ENCODE measurements around the gene DENND1C.
"Not testable (repeated sequence)": the region's sequence is repeated elsewhere in the genome, so short reads cannot be mapped to it uniquely, and the experiment has no call there.

DENND1C gene

DNA sequence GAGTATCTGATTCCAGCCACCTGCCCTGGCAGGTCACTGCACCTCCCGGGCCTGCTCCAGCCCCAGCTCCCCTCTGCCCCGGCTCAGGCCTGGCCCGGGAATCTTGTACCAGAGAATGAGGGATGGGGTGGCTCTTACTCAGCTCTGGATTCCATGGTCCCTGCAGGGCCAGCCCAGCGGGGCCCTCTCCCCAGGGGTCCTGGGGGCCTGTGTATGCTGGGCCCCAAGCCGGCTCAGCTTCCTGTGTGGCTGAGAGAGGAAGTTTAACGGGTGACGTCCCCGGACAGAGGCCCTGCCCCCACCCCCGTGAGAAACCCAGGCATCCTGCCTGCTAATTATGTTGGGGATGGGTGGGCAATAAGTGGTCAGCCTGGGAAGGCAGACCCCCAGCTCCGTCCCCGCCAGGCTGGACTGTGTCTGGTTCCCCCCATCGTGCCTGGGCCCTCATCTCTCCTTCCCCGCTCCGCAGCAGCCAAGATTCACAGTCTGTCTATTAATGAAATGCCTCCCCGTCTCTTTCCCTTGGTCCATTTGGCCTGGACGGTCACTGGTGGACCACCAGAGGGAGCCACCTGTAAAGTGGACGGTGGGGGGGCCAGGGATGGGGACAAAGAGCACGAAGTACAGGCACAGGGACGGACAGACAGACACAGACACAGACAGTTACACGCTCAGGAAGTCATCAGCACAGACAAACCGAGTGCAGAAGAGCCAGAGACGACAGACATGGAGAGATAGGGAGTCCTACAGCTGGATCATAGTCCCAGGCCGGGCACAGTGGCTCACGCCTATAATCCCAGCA, at the start of gene DENND1C:
Gene DENND1C, minus strand, starts transcription at position 247 of the 802 bp plus-strand sequence. Its CDS starts 92 bp downstream, at position 155.
- no peak for DNase-seq

DNA sequence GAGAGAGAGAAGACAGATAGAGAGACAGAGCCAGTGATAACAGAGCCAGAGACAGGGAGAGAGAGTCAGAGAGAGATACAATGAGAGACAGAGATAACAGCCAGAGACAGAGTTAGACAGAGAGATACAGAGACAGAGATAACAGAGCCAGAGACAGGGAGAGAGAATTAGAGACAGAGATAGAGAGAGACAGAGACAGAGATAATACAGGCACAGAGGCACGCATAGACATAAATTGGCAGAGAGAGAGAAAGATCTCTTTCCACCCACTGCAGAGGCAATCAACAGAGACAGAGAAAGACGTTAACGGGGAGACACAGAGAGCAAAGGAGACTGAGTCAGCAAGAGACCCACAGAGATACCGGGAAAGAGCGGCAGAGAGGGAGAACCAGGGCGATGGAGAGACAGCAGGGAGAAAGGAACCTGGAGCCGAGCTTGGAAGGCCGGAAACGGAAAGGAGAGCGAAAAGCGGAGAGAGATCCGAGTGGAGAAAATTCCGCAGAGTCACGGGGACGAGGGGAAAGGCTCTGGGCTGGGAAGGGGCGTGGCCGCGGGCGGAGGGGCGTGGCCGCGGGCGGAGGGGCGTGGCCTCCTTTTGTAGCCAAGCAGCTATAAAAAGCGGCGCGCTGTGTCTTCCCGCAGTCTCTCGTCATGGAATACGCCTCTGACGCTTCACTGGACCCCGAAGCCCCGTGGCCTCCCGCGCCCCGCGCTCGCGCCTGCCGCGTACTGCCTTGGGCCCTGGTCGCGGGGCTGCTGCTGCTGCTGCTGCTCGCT, 49.0 kb upstream of the DENND1C start, which contains the start of gene TNFSF9:
Gene TNFSF9, plus strand, starts transcription at position 641 of the 777 bp plus-strand sequence. Its CDS starts 11 bp downstream, at position 652.
- DNase-seq: no peak

DNA sequence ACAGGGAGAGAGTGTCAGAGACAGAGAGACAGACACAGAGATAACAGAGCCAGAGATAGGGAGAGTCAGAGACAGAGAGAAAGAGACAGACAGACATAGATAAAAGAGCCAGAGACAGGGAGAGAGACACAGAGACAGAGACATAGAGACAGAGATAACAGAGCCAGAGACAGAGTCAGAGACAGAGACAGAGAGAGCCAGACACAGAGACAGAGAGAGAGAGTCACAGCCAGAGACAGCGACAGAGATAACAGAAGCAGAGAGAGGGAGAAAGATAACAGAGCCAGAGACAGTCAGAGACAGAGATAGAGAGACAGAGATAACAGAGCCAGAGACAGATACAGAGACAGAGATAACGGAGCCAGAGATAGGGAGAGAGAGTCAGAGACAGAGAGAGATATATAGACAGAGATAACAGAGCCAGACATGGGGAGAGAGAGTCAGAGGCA, 48.4 kb upstream of the DENND1C start:
- DNase-seq: no peak

- no peak for DNase-seq
Measured at GRCh38 chr19:6529351-6529750, 47.8 kb upstream of the DENND1C start.

- DNase-seq: no peak
Measured at GRCh38 chr19:6528544-6529121, 47.0 kb upstream of the DENND1C start.

DNA sequence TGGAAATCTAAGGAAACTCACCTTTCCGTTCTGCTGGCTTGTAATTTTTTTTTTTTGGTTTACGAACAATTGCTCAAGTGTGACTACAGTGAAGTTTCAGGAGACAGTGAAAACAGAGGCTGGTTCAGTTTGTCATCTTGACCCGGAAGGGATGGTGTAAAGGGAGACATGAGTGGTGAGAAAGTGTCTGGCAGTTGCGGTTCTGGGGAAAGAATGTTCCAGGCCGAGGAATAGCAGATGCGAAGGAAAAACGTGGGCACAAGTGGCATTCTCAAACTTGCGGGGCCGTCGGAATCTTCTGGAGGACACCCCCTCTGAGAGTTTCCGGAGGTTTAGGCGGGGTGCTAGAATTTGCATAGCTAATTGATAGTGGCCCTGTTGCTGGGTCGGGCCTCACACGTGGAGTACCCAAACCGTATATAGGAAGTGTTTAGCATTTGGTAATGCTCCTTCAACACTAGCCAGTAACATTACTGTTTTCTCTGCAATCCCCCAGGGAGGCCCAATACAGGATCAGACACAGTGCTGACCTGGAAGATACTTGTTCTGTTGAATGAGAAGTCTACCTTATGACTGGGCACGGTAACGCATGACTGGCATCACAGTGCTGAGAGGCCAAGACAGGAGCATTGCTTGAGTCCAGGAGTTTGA, 46.4 kb upstream of the DENND1C start:
- no peak for DNase-seq

GRCh38 chr19:6524311-6524710, 42.7 kb upstream of the DENND1C start:
- DNase-seq: no peak

DNA sequence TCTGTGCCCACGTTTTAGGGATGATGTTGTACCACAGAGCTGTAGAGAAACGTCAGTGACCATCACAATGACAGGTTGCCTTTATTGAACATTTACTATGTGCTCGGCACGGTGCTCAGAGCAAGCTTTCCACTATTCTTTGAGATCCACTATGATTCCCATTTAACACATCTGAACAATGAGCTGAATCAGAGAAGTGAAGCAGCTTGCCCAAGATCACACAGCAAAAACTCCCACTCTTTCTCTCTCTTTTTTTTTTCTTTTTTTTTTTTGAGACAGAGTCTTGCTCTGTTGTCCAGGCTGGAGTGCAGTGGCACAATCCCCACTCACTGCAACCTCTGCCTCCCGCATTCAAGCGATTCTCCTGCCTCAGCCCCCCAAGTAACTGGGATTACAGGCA, 41.1 kb upstream of the DENND1C start:
- no peak for DNase-seq

GRCh38 chr19:6521718-6522646, 40.4 kb upstream of the DENND1C start:
- no peak for DNase-seq

DNA sequence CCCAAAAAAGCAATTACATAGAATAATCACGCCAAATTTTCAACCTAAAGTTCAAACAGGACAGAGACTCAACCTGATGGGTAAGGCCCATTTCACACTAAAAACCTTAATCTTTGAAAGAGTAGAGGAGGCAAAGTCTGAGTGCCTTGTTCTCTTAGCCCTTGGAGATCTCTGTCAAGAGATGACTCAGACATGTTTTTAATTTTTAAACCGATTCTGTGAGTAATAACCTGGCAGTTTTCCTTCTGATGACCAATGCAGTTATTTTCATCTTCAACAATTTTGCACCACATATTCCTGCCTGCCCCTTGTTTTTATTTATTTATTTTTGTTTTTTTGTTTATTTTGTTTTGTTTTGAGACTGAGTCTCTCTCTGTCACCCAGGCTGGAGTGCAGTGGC, 37.7 kb upstream of the DENND1C start:
- DNase-seq: no peak

- DNase-seq: no peak
Measured at GRCh38 chr19:6518145-6518911, 36.7 kb upstream of the DENND1C start.

- DNase-seq: no peak
Measured at GRCh38 chr19:6516659-6517291, 35.2 kb upstream of the DENND1C start.

DNA sequence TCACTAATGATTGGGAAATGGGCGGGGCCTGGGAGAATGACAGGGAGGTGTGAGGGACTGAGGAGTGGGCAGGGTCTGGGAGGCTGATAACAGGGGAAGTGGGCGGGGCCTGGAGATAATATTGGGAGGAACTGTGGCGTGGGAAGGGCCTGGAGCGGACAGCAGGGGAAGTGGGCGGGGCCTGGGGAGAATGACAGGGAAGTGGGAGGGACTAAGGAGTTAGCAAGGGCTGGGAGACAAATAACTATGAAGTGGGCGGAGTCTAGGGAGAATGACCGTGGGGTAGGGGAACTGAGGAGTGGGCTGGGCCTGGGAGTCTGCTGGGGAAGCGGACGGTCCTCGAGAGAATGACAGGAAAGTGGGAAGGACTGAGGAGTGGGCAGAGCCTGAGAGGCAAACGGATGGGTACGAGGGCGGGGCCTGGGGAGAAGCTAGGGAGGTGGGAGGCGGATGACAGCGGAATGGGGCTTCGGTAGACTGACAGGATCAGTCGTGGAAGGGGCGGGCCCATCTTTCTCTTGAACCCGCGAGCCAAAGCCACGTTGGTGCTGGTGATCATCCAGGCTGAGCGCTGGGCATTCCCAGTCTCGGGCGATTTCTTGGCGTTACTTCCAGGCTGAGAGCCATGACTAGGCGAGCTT, 34.6 kb upstream of the DENND1C start:
- DNase-seq: no peak

DNA sequence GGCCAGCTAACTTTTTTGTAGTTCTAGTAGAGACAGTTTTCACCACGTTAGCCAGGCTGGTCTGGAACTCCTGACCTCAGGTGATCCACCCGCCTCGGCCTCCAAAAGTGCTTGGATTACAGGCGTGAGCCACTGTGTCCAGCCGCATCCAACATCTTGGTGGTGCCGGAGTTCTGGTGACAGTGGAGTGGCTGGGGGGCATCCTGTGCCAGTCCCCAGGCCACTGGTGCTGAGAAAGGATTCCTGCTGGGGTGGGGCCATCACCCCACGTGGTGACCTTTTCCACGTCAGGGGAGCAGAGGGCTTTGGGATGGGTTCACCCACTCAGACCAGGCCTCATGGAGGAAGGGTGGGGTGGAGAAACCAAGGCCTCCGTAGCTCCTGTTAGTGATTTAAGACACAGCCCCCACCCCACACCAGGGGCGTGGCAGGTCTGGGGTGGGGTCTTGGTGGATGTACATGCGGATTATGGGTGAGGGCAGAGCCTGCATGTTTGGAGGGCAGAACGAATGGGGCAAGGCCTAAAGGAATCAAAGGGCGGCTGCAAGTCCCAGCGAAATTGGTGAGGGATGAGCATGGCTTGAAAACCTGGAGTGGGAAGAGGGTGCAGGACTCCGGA, 33.4 kb upstream of the DENND1C start:
- no peak for DNase-seq

GRCh38 chr19:6514089-6514488, 32.5 kb upstream of the DENND1C start:
- DNase-seq: no peak

- no peak for DNase-seq
Measured at GRCh38 chr19:6510618-6511017, 29.0 kb upstream of the DENND1C start.

DNA sequence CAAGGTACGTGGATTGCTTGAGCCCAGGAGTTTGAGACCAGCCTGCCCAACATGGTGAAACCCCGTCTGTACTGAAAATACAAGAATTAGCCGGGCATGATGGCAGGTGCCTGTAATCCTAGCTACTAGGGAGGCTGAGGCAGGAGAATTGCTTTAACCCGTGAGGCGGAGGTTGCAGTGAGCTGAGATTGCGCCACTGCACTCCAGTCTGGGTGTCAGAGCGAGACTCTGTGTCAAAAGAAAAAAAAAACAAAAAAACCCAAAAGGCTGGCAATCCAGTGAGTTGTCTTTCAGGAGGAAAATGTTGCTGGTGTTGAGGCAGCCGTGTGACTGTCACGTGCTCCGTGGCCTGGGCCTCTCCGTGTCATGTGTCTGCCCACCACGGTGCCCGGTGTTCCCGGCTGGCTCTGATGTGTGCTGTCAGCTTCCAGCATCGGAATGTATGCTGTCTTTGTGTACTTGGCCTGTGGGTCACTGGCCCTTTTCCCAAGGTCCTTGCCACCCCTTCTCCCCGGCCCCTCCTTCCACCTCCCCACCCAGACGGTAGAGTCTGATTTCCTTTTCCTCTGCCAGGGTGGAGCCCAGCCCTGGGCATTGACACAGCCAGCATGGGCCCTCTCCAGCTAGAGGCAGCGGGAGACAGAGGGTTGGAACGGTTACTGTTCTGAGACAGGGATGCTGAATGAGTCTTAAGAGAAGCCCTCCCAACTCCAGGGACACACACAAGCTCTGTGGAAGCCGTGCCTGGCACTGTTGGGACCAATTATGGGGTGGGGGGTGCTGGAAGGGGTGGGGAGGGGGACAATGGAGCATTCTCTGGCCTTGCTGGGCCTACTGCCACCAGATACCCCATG, 27.8 kb upstream of the DENND1C start:
- no peak for DNase-seq

GRCh38 chr19:6508028-6508771, 26.6 kb upstream of the DENND1C start:
- not testable (repeated sequence) for DNase-seq
